ENCODE data around the gene AIF1L.

The AIF1L gene

DNA sequence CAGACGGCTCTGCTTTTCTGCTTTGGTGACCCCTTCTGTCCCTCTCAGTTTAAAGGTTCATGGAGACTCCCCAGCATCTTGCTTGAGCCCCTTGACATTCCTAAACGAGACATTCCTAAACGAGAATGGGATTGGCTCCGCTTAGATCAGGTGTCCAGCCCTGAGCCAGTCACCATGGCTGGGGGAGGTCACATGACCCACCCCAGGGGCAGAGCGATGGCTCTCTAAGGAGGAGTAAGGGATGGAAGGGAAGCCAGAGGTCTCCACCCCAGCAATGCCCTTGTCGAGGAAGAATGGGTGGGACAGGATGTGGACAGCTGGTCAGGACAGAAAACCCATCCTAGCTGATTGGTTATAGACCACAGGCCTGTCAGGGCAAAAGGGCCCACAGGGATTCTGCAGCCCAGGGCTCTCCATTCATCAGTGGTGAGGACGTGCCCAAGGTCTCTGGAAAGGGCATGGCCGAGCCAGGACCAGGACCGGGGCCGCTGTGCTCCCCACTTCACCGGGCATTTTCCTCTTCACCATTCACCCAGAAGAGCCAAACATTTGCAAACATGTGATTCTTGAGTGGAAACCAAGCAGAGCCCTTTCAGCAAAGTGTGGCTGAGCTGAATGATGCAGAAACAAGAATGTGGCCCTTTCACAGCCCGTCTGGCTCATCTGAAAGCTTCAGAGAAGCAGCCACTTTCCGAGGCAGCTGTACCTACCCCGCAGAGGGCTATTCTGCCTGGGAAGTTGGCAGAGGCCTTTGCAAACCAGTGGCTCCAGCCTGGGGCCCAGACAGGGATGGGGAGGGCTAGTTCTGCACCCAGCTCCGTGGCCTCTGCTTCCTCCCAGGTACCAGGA, 19.8 kb upstream of the AIF1L start:
- no peak for DNase-seq (ENCODE audit: low read depth in 1 of 2, low spot score in 1 of 2)

DNA sequence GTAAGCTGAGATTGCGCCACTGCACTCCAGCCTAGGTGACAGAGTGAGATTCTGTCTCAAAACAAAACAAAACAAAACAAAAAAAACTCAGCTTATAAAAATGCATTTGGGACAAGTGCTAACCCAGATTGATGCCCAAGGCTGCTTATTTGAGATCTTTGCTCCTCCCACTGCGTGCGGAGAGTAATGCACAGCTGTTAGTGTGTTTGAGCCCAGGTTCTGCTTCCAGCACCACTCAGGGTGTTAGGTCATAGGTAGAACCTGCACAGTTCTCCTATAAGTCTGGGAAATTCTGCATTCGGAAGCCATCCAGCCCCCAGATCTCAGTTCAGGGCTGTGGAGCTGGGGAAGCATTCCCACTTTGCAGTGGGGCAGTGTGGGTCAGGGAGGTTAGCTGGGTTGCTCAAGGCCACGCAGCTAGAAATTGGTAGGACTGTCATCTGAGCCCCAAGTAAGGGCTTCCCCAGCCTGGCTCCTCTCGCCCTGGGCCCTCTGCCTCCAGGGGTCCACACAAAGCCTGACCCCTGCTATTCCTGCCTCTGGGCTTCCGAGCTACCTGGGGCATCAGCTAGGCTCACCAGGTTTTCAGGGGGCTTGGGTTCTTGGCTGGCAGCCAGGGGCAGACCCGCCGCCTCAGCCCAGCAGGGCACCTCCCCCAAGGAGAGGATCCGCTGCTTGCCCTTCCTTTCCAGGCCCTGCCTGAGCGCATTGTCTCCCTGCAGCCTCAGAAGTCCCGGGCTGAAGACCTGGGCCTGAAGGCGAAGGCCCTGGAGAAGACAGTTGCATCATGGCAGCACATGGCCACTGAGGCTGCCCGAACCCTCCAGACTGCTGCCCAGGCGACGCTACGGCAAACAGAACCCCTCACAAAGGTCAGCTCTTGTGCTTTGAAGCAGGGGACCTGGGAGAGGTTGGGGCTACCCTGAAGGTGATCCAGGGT, 17.6 kb upstream of the AIF1L start:
- no peak for DNase-seq (ENCODE audit: low read depth in 1 of 2, low spot score in 1 of 2)

DNA sequence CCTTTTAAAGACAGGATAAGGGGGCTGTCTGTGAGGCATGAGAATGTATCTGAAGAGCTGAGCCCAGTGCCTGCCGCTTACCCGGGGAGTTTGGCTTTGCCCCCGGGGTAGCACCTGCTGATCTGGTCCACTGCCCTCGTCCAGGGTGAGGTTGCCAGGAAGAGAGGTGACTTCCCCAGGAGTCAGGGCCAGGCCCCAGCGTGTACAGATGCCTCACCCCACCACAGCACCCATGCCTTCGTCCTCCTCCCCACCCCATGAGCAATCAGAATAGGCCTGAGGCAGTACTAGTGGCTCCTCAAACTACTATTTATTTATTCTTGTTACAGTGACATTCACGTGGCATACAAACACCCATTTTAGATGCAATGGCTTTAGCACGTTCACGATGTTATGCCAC, 15.7 kb upstream of the AIF1L start:
- no peak for DNase-seq (ENCODE audit: low read depth in 1 of 2, low spot score in 1 of 2)

- DNase-seq (ENCODE audit: low read depth in 1 of 2, low spot score in 1 of 2) = no peak
These were observed 14.5 kb upstream of the AIF1L start for GRCh38 chr9:131081868-131082267.

GRCh38 chr9:131082774-131083512, 13.4 kb upstream of the AIF1L start:
- no peak for DNase-seq (ENCODE audit: low read depth in 1 of 2, low spot score in 1 of 2)

GRCh38 chr9:131084661-131085369, 11.5 kb upstream of the AIF1L start:
- no peak for DNase-seq (ENCODE audit: low read depth in 1 of 2, low spot score in 1 of 2)

GRCh38 chr9:131085370-131086122, 10.8 kb upstream of the AIF1L start:
- DNase-seq (ENCODE audit: low read depth in 1 of 2, low spot score in 1 of 2) = no peak

GRCh38 chr9:131087354-131087893, 8.9 kb upstream of the AIF1L start:
- DNase-seq (ENCODE audit: low read depth in 1 of 2, low spot score in 1 of 2) = no peak

GRCh38 chr9:131090025-131090787, 6.1 kb upstream of the AIF1L start:
- DNase-seq (ENCODE audit: low read depth in 1 of 2, low spot score in 1 of 2) = no peak

GRCh38 chr9:131091352-131091992, 4.9 kb upstream of the AIF1L start:
- DNase-seq (ENCODE audit: low read depth in 1 of 2, low spot score in 1 of 2) = no peak

- DNase-seq (ENCODE audit: low read depth in 1 of 2, low spot score in 1 of 2) = no peak
These were observed 4.3 kb upstream of the AIF1L start for GRCh38 chr9:131092030-131092429.

DNA sequence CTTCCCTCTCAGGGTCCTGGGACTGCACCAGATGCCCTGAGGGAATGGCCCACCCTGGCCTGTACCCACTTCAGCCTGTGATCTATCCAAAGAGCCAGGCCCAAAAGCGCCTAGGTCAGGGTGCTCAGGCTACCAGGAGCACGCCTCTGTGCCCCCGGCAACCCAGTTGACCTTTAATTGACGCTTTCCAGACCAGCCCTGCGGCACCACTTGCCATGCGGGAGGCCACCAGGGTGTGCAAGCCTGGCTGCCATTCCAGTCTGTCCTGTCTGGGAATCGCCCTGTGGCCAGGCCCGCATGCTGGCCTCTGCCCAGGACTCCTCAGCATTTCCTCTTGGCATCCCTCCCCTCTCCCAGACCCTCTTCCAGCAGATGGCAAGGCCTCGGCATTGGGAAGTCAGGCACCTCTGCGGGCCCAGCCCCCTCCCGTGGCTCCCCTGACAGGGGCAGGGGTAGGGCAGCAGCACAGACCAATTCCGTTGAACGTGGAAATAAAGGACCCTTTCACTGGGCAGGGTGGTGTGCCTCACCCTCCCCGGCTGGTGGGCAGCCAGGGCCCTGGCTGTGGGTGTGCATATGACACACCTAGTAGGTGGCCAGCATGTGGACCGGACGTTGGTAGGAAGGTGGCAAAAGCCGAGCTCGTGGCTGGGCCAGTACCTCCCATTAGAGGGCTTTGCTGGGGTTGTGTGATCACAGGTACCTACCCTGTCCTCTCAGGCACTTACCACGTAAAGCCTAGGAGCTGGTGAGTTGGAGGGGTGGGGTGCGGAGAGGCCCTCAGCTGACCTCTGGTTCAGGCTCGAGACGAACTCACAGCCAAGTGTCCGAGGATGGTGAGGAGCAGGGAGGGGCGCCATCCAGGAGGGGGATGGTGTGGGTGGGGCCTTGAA, 3.5 kb upstream of the AIF1L start:
- DNase-seq (ENCODE audit: low read depth in 1 of 2, low spot score in 1 of 2) = no peak

DNA sequence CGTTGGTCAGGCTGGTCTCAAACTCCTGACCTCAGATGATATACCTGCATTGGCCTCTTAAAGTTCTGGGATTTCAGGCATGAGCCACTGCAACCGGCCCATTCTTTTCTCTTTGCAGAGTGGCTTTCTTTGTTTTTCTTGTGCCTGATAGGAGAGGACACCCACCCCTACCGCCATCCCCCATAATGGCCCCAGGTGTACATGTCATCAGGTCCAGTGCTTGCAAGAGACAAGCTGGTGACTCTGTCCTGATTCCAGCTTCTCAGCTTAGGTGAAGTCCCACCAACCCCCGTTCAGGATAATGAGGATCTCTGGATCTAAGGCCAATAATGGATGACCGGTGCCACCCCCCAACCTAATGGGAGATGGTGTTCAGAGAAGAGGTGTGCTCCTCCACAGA, 2.3 kb upstream of the AIF1L start:
- no peak for DNase-seq (ENCODE audit: low read depth in 1 of 2, low spot score in 1 of 2)

DNA sequence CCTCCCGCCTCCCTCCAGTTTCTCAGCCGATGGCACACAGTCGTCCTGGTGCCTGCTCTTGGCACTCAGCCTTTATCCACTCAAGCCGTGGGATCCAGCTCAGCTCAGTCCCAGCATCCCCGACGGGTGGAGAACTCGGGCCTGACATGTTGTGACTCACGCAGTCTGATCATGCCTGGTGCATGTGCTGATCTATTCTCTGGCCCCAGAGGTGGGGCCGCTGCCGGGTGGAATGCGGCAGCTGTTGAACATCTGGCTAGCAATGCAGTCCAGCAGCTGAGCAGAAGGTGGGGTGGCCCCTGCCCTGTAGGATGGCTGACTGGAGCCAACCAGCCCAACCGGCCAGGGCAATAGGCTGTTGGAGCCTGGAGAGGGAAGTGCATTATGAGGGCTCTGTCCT, 1.7 kb upstream of the AIF1L start:
- no peak for DNase-seq (ENCODE audit: low read depth in 1 of 2, low spot score in 1 of 2)

GRCh38 chr9:131095666-131096268, 564 bp upstream of the AIF1L start:
- no peak for DNase-seq (ENCODE audit: low read depth in 1 of 2, low spot score in 1 of 2)

GRCh38 chr9:131097126-131097947, 1.0 kb downstream of the AIF1L start:
- no peak for DNase-seq (ENCODE audit: low read depth in 1 of 2, low spot score in 1 of 2)

All from activated T-helper 1 cell treated with anti-CD3 and anti-CD28 coated beads, Interleukin-2, amount 50 U/mL, for 16 hours (primary cell).